ENCODE measurements around the gene HERPUD2.
A peak's percentile ranks its signal among the peaks of the same experiment; 100 is the strongest.

The HERPUD2 gene, protein sequence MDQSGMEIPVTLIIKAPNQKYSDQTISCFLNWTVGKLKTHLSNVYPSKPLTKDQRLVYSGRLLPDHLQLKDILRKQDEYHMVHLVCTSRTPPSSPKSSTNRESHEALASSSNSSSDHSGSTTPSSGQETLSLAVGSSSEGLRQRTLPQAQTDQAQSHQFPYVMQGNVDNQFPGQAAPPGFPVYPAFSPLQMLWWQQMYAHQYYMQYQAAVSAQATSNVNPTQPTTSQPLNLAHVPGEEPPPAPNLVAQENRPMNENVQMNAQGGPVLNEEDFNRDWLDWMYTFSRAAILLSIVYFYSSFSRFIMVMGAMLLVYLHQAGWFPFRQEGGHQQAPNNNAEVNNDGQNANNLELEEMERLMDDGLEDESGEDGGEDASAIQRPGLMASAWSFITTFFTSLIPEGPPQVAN

DNA sequence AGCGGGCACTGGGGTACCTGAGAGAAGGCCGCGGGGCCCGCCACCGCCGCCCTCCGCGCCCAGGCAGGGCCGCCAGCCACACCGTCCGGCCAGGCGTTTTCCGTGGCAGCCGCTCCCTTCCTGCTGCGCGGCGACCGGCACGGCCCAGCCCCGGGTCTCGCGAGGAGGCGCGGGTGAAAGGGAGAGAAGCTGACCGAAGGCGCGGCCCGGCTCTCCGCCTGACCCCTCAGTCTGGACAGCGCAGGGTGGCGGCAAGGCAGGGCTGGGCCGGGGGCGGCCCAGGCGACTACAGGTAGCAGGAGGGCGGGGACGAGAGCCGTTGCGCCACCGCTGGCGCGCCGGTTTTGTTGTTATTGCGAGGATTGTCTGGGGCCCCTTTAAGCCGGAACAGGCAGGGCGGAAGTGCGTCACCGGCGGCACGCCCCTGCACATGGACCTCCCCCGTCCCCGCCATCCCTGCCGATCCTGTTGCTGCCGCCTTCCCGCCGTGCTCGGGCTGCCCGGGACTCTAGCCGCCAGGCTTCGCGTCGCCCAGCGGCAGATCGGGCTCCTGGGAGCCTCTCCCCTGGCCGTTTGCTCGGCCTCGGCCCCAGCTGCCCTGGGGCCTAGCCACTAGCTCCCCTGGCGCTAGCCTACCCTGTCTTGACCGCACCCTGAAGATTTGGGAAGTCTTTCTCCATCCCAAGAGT is at the start of gene HERPUD2:
TSS of gene HERPUD2 (minus strand) at position 352 of the 689 bp plus-strand sequence. CDS start 805 bp downstream, outside the sequence.
- peak; percentile 90 for DNase-seq

DNA sequence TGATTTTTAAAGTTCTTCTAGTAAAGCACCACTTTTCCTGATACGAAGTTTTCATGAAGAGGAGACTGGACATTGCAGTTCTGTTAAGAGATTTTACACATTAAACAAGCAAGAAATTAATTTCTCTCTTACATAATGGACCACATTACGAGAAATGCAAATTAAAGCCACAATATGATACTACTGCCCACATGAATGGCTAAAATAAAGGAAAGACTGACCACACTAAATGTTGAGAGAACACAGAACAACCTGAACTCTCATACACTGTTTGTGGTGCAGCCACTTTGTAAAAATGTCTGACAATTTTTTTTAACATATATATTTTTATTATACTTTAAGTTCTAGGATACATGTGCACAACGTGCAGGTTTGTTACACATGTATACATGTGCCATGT is 44.0 kb upstream of the HERPUD2 start:
- DNase-seq: no peak

DNA sequence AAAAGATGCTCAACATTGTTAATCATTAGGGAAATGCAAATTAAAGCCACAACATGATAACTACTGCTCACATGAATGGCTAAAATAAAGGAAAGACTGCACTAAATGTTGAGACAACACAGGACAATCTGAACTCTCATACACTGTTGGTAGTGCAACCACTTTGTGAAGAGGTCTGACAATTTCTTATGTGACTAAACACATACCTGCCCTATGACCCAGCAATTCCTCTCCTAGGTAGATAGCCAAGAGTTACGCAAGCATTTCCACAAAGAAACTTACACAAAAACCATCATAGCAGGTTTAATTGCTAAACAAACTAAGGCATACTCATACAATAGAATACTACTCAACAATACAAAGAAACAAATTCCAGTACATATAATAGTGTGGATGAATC is 41.8 kb upstream of the HERPUD2 start:
- DNase-seq: no peak

DNA sequence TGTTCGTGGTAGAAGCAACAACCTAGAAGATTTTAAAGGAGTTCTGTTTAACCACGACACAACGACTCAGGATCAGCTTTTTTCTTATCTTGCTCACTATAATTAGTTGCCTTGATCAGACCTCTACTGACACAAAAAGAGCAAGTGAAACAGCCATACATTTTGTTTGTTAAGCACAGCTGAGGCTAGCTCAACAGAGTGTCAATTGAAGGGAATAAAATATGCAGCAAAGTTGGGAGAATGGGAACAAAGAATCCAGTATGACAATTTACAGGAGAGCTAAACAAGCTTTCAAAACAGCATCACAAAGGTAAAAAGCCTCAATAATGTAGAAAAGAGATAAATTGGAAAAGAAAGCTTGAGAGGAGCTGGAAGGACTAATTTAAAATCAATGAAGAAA is 40.5 kb upstream of the HERPUD2 start:
- no peak for DNase-seq

DNA sequence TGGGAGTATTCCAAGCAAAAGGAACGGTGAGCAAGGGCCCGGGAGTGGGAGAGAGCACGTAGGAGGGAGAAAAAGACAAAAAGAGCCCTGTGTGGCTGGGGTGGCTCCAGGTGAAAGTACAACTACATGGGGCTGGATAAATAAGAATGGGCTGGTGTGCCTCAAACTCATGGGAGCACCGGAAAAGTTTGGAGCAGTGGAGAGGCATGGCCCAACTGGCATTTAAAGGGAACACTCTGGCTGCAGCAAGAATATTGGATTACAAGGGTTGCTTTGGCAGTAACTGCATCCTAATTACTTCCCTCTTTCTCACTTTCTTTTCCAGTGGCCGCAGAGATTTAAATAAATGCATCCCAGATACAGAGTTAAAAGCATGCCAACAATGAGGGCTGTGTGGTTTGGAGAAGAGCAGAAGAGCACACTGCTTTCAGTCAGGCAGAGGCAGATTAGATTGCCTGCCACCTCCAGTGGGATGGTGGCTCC is 39.1 kb upstream of the HERPUD2 start:
- DNase-seq: no peak

DNA sequence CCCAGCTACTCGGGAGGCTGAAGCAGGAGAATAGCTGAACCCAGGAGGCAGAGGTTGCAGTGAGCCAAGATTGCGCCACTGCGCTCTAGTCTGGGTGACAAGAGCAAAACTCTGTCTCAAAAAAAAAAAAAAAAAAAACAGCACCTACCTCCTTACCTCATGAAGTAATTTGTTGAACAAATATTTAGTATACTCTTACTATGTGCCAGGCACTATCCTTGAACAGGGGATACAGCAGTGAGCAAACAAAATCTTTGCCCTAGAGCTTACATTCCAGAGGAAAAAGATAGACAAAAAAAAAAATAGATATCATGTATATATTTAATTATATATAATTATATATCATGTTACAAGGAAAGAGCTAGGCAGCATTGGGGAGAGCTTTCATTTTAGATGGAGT is 36.4 kb upstream of the HERPUD2 start:
- DNase-seq: no peak

DNA sequence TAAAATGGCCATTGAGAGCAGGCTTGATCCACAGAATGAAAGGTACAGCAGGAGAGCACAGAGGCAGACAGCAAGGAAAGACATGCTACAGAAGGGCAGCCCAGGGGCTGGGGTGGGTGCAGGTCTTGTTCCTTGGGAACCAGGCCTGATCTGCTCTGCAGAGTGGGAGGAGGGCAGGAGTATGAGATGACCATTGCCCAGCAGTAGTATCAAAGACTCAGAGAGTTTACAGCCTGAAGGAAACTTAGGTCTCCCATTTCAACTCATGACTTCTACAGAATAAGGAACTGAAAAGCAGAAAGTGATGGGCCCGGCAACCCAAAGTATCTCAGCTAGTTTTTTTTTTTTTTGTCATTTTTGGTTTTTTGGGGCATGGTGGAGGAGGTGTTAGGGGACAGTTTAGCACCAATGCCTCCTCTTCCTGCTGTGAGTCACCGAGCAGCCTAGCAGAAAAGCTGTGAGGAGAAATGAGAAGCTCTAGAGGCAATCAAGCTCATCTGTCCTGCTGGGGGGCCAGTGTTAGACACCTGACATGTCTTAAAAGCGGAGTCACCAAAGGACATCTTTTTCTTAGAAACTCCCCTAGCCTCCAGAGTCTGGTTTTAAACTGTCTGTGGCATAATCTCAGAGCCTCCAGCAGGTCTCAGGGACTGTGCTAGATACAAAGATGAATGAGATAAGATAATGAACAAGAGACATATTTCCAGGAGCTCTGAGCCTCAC is 34.3 kb upstream of the HERPUD2 start:
- DNase-seq: no peak

DNA sequence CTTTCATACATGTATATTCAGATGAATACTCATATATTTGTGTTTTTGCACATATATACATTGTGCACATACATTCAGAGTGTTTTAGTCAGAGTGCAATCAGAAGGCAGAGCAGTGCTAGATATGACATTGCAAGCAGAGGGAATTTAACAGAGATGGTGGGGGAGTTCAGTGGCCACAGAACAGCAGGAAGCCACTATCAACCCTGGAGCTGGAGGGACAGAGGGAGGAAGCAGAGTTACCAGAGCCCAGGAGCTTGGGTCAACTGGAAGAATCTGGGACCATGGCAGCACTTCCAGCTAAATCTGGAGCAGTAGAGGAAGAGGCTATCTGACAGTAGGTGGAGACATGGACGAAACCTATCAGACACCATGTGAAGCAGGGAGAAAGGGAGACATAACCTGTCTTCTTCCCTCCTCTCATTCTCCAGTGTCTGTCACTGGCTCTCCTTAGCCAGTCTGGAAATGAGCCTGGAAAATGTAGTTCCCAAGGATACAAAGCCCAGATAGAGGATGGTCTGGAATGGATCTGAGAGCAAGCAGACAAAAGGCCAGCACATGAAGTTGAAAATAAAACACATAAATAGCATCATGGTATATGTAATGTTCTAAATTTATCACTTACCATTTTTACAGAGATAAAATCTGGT is 33.6 kb upstream of the HERPUD2 start:
- no peak for DNase-seq

DNA sequence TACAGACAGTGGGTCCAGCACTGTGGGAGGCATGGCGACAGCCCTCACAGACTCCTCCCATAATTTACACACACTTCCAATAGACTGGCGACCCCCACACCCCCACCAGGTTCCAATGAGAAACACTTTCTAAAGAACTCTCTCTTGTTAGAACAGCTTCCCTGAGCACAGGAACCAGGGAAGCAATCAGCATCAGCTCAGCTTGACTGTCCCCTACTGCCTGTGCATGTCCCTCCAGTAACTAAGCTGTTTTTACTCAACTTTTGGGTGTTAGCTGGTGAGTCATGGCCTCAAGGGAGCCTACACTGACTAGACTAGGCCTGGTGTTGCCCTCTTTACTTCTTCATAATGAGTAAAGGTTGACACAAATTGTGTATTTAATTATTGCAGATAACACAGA is 32.6 kb upstream of the HERPUD2 start:
- DNase-seq: no peak

DNA sequence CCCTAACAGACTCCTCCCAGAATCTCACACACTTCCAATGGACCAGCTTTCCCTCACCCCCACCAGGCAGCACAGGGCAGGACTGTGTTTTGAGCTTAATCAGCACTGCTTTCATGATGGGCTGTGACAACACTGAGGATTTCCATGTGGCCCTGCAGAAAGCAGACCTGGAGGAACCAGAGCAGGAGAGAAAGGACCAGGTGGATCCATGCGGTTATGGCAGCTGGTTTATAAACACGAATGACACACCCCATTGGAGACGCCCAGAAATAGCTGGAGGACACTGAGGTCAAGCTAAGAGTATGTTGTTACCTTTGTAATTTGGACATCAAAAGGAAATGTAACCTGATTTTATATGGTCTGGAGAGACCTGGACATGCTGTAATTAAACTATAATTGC is 31.7 kb upstream of the HERPUD2 start:
- no peak for DNase-seq

DNA sequence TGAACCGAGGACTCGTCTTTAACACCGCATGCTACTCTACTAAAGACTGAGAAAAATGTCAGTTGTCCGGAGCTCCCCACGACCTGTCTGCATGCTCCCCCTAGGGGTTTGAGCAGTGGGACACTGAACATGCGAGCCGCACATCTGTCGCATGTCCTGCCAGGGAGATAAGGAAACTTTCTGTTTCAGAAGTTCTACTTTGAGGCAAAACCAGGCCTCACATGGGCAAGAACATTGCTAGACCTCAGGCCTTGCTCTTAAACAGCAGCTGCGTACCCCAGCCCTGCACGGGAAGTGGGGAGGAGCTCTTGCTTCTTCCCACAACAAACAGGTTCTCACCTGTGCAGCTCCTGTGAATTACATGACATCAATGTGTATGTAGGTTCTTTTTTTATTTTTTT is 30.3 kb upstream of the HERPUD2 start:
- DNase-seq: no peak

DNA sequence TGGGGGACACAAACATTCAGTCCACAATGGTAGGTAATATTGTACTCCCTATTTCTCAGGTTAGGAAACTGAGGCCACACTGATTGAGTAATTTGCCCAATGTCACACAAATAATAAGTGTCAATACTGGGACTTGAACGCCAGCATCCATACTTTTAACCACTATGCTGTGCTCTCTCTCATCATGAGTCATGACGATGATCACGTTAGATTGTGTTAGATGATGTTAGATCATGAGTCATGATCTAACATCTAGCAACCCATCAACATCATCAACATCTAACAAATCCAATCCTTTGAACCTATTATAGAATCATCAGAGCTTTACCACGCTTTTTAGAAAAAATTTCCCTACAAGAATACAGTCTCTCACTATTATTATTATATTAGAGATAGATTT is 28.1 kb upstream of the HERPUD2 start:
- DNase-seq: no peak

DNA sequence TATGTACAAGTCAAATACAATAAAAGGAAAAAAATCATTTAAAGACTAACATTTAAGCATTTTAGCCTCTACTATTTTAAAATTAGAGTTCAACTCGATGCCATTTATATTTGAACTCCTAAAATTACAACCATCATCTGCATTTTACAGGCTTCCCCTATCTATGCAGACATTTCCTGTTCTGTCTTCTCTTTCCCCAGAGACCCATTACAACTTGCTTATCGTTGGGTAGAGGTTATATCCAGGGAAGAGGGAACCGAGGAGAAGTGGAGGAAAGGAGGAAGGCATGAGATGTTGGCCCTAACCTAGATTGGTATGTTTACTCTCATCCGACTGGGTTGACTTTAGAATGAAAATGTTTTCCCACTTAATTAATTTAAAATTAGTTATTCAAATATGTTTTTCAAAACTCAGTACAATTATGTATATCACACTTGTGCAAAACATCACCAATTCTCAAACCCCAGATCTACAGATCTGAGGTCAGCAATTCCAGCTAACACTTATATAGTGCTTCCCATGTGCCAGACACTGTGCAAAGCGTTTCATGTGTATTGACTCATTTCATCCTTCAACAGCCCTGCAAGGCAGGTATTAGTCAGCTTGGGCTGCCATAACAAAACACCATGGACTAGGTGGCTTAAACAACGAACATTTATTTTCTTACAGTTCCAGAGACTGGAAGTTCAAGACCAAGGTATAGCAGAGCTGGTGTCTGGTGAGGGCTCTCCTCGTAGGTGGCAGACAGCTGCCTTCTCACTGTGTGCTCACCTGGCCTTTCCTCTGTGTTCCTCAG is 27.3 kb upstream of the HERPUD2 start:
- DNase-seq: no peak

DNA sequence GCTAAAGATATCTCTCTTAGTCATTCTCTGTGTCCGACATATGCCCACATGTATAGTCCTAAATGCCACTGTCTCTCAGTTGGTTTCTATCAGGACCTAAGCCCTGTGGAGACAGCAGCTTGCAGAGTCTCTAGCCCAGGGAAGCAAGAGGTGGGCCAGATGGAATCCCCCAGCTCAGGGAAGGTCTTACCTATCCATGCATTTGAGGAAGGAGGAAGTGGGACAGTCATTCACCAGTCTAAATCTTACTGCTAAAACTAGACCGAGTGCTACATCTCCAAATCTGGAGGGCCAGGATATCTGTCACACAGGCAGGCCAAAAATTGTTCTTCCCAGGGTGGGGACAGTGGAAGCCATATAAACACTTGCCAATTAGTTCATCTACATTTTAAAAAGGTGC is 26.4 kb upstream of the HERPUD2 start:
- DNase-seq: no peak

DNA sequence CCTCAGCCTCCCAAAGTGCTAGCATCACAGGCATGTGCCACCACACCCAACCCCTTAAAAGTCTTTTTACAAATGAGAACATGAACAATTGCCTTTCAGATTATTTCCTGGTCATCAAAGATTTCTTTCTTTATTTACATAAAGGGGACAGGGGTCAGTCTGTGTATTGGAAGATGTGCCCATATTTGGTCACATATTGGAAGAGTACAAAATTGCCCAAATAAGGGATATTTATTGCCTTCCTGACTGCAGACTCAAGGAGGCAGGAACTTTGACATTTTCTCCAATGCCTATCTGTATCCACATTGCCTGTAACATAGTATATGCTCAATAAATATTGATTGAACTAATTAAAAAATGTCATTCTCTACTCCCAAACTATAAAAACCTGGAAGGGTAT is 25.9 kb upstream of the HERPUD2 start:
- DNase-seq: no peak

DNA sequence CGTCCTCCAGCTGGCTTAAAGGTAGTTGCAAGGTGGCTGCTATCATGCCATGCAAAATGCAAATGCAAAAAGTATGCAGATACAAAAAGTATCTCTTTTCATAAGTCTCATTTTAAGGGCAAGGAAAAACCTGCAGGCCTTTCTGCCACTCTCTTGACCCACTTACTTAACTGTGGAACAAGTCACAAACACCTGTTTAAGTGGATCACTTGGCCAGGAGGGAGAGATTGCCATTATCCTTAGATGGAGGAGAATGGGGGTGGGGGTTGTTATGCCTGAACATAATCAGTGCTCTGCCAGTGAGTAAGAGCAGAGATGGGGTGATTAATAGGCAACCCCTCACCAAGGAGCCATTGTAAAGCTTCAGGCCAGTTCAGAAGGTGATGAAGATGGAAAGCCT is 25.1 kb upstream of the HERPUD2 start:
- no peak for DNase-seq

DNA sequence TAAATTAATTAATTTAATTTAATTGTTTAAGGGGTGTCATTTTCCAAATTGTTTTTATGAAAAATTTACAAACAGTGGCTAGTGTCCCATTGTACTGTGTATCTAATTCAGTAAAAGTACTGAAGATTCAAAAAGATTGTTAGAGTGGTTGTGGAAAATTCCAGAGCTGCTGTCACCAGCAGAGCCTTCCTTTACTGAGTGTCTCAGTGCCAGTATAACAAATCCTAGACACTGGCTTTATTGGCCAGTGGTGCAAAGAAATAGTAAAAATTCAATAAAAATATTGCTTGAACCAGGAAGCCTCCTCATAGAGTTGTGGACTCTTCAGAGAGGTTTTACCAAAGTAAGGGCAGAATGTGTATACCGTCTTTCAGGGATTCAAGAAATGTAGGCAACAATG is 23.1 kb upstream of the HERPUD2 start:
- no peak for DNase-seq

DNA sequence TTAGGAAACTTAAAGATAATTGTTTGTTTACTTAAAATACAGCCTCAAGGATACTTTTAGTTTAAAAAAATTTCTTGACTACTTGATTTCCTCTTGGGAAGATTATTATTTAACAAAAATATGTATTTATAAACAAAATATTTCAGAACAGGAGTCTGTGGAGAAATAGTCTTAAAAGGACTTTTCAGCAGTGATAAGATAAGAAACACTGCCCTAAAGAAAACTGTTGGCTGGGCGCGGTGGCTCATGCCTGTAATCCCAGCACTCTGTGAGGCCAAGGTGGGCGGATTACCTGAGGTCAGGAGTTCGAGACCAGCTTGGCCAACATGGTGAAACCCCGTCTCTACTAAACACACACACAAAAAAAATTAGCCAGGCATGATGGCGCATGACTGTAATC is 22.6 kb upstream of the HERPUD2 start:
- DNase-seq: no peak

DNA sequence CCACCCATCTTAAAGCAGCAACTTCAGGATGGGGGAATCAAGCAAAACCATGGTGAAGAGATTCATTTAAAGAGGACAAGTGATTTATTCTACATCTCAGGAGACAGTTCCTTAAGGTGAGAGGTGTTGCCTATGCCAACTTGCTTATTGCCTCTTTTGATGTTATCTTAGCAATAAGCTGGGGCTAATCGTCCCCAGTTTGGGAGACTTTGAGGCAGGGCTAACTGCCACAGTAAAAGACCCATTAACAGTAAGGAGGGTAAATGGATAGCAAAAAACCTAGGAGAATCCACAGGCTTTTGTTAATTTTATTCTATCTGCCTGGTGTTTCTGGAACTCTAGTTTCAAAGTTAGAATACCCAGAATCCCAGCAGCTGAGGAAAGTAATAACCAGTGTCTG is 22.1 kb upstream of the HERPUD2 start:
- DNase-seq: no peak

DNA sequence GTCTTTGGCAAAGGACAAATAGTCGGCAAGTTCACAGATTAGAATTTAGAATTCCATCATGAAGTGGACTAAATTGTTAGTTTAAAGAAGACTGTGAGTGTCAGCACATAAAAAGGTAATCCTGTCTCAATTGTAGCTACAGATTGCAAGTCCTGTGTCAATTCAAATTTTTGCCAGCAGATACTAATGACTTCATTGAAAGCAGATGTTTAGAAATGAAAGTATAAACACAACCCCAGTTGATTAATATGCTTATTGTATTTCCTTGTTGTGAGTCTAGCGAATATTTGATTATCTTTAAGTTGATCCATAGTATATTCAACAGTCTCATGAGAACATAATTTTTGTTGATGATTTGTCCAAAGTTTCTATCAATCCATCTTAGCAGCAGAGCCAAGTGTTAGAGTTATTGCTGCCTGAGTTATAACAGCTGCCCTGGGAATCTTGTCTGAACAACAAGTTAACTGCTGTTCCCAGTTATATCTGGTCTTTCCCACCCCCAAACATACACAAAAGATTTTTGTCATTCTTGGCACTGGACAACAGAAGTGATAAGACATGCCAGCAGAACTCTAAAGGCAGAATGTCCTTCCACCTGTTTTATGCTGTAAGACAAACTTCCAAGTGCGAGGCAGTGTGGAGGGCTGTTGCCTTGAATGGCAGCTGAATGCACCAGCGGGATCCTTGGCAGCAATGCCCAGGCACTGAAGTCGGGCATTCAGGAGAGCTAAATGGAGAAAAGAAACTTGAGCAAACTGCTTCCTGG is 21.3 kb upstream of the HERPUD2 start:
- peak; percentile 35 for DNase-seq

DNA sequence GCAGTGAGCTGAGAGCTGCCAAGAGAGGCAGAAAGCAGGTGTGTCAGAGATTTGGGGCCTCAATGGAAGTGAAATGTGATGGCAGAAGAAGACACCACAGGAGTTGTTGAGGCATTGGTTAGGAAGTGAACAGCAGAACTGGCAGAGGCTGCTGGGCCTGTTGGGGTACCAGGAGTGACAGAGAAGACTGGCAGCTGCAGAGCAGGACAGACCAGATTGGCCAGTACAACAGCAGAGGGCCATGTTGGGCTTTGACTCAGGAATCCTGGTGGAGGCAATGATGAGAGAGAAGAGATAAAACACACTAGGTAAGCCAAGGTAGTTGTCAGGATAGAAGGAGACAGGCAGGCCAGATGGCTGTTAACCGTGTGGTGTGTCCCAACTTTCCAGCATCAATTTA is 19.9 kb upstream of the HERPUD2 start:
- DNase-seq: no peak

DNA sequence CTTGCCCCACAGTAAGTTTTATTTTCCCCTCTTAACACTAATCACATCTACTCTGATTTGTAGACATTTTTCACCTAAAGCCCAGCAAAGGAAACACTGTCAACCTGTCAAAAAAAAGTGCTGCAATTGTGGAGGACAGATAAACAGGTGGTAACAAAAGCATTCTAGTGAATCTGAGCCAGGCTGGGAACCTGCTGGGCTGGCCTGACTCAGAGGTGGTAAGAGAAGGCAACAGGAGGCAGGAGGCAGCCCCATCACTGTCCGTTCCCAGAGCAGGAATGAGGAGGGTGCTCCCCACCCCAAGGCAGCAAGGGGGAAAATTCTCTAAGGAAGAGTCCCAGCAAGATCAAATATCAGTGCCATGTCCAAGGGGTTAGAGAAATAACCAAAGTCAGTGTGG is 19.5 kb upstream of the HERPUD2 start:
- no peak for DNase-seq
